Measurements from ENCODE around the gene BMI1.

BMI1 gene

GRCh38 chr10:22365644-22366434 lies 44.9 kb downstream of the BMI1 start:
- in situ Hi-C loops (cut with HindIII; ENCODE audit: low sequenced_read_pairs), result no loop called here

DNA sequence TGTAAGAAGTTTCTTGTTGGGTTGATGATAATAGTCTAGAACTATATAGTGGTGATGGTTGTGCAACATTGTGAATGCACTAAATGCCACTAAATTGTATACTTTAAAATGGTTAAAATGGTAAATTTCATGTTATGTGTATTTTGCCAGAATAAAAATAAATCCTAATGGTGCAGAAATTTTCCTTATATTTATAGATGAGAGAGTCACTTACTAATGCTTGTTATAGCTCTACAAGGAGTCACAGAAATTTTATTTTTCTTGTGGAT lies 45.5 kb downstream of the BMI1 start:
- in situ Hi-C loops (cut with HindIII; ENCODE audit: low sequenced_read_pairs), result no loop called here

DNA sequence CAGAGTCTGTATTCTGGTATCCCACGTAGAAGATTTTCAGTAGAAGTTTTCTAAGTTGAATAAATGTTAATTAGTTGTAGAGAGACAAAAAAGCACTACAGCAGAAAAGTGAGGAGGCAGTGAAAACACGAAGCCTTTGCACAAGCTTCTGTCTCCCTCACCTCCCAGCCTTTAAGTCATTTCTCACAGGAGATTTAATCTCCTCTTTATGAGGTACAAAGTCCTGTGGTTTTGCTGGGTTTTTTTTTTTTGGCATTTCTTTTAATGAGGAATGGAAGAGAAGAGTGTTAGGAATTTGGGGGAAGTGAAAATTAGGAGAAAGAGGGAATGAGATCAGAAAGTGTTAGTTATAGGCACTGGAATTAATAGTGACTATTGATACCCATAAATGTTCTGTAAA lies 45.9 kb downstream of the BMI1 start:
- in situ Hi-C loops (cut with HindIII; ENCODE audit: low sequenced_read_pairs), result no loop called here

GRCh38 chr10:22367471-22367870 lies 46.6 kb downstream of the BMI1 start:
- in situ Hi-C loops (cut with HindIII; ENCODE audit: low sequenced_read_pairs), result no loop called here

- in situ Hi-C loops (cut with HindIII; ENCODE audit: low sequenced_read_pairs), result no loop called here
Measured at GRCh38 chr10:22368402-22368801, 47.5 kb downstream of the BMI1 start.

GRCh38 chr10:22368981-22369380 lies 48.1 kb downstream of the BMI1 start:
- in situ Hi-C loops (cut with HindIII; ENCODE audit: low sequenced_read_pairs), result no loop called here

DNA sequence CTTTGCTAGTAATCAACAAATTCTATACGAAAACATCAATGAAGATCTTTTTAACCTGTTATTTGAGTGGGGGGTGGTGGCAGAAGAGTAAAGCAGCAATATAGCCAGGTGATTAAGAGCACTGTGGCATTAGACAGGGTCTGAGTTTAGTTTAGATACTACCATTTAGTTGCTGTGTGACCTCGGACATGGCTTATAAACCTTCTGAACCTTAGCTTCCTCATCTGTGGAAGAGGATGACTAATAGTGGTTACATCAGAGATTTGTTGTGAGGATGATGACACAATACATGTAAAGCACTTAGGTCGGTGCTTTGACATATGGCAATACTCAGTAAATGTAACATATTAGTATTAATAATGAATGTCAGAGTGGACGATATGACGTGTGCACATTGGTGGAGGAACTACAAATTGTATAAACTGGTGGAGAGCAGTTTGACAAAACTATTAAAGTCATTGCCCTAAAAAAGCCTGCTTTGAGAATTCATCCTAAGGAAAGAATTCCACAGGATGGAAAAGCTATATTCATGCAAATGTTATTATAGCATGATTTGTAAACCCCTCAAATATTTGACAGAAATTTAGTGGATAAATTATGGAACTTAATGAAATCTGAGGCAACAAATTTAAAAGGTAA lies 48.7 kb downstream of the BMI1 start:
- in situ Hi-C loops (cut with HindIII; ENCODE audit: low sequenced_read_pairs), result no loop called here

DNA sequence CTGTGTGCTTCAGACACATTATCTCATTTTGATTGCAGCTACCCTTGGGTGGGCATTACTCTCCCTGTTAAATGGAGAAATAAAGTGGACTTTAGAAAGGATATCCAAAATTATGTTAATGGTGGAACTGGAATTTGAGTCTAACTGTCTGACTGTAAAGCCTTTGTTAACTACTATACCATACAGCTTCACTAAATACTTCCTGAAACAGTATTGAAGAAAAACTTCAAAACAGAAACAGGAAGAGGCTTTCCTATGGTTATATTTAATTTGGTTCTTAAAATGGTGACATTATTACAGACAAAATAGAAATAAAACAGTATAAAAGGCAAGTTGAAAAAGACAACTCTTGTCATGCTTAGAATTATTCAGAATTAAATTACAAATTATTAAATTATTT lies 49.4 kb downstream of the BMI1 start:
- in situ Hi-C loops (cut with HindIII; ENCODE audit: low sequenced_read_pairs), result no loop called here

- in situ Hi-C loops (cut with HindIII; ENCODE audit: low sequenced_read_pairs), result no loop called here
Measured at GRCh38 chr10:22372298-22372697, 51.4 kb downstream of the BMI1 start.

DNA sequence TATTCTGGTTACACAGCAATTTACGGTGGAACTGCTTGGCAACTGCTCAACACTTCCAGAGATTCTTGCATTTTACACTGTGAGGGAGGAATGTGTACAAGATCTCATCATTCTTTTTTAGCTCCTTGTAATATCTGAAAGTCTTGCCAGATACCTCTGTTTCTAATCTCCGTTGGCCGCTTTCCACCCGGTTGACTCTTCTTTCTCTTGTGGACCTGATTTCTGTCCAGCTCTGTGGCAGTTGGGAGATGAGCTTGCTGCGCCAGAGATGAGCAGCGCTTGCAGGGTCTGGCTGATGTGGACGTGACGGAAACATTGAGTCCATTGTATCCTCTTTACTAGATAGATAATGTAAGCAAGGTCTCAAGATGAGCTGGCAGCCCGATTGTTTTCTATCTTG lies 52.0 kb downstream of the BMI1 start:
- in situ Hi-C loops (cut with HindIII; ENCODE audit: low sequenced_read_pairs), result no loop called here

DNA sequence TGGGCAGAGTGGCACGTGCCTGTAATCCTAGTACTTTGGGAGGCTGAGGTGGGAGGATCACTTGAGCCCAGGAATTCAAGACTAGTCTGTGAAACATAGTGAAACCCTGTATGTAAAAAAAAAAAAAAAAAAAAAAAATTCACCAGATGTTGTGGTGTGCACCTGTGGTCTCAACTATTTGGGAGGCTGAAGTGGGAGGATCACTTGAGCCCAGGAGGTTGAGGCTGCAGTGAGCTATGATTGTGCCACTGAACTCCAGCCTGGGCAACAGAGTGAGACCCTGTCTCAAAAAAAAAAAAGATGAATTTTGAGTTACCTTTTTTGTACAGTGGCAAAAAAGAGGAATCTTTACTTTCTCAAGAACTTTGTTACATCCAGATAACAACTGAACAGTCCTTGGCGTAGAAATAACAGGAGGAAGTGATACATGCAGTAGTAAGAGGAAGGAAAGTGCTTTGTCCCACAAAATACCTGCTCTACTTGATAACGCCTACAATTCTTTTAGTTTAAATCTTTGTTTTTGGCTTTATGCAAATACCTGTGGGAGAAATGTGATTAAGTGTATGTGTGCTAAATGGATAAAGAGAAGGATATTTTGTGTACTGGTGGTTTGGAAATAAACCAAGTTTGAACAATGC lies 53.7 kb downstream of the BMI1 start:
- in situ Hi-C loops (cut with HindIII; ENCODE audit: low sequenced_read_pairs), result no loop called here

DNA sequence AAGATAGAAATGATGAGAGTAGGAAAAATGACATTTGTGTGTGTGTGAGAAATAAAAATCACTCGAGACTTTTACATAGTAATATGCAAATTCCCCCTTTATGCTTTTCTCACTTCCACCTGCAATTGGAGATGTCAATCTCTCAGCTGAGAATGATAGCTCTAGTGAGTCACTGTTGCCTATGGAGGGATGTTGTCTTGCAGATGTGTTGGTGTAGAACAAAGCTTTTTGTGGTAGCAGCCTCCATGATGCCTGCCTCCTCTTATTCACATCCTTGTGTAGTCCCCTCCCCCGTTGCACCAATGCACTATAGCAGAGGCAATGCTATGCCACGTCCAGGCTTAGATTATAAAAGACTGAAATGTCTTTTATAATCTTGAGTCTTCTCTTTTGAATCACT lies 58.2 kb downstream of the BMI1 start:
- in situ Hi-C loops (cut with HindIII; ENCODE audit: low sequenced_read_pairs), result no loop called here

All from DLD1 (cell line).